H1 (cell line): Measurements from ENCODE around the gene LRP5. TPM values are rescaled to one million over a fixed set of nuclear protein-coding genes. Genes with fewer than 3 reads are reported as not detected.

ENCODE experiments used
- CTCF ChIA-PET: fragments of 300-600 bp; sonication (Branson Sonifier 250); formaldehyde crosslinking; loops from one replicate; lab custom pipeline; 2021; ENCODE audit not compliant: partially characterized antibody; lab: Charles Lee
- POLR2A ChIA-PET: fragments of 300-600 bp; sonication (Branson Sonifier 250); formaldehyde crosslinking; loops from one replicate; lab custom pipeline; 2021; ENCODE audit warnings: inconsistent platforms; ENCODE audit not compliant: partially characterized antibody; lab: Charles Lee
- DNase-seq, 2 experiments: peaks; one replicate each; pipeline versions ENCODE4 v3.0.0 to v3.0.0-alpha.2; 2010 to 2022; ENCODE audit warnings: low spot score in 2 of 2, low read depth in 1 of 2, mixed read lengths in 1 of 2
- FAIRE-seq: peaks from 2 replicates; lab custom pipeline; 2011; peaks lifted over from hg19 to GRCh38; lab: Jason Lieb, UNC
- H2AFZ ChIP-seq: 2 replicates; pipeline ENCODE4 v1.8.1; 2012; ENCODE audit warnings: low read length, inconsistent platforms
- H2AK5ac ChIP-seq: 2 replicates; pipeline ENCODE4 v1.6.1; 2013; ENCODE audit warnings: low read depth, low read length
- H2BK120ac ChIP-seq: replicated peaks from 2 replicates; pipeline ENCODE3; 2013; ENCODE audit warnings: low read depth, low read length, inconsistent platforms
- H2BK12ac ChIP-seq: 2 replicates; pipeline ENCODE4 v1.6.1; 2013; ENCODE audit warnings: low read depth, low read length
- H2BK15ac ChIP-seq: 2 replicates; pipeline ENCODE4 v1.6.1; 2013; ENCODE audit warnings: low read length
- H2BK20ac ChIP-seq: 2 replicates; pipeline ENCODE4 v1.6.1; 2013; ENCODE audit warnings: low read length
- H2BK5ac ChIP-seq: 2 replicates; pipeline ENCODE4 v1.6.1; 2013; ENCODE audit warnings: low read depth, low read length
- H3K14ac ChIP-seq: 2 replicates; pipeline ENCODE4 v1.6.1; 2013; ENCODE audit warnings: inconsistent platforms; ENCODE audit not compliant: insufficient read length
- H3K18ac ChIP-seq: 2 replicates; pipeline ENCODE4 v1.6.1; 2013; ENCODE audit warnings: low read length; ENCODE audit errors: extremely low read depth
- H3K23ac ChIP-seq: 2 replicates; pipeline ENCODE4 v1.6.1; 2013; ENCODE audit warnings: inconsistent platforms; ENCODE audit not compliant: insufficient read length
- H3K23me2 ChIP-seq: 2 replicates; pipeline ENCODE4 v1.6.1; 2013; ENCODE audit warnings: low read depth, low read length
- H3K27ac ChIP-seq: 2 replicates; pipeline ENCODE4 v1.6.1; 2011; ENCODE audit warnings: low read depth, low read length, inconsistent platforms
- H3K27me3 ChIP-seq, 4 experiments: replicated peaks in 1 of 4; 1 replicate in 1 of 4; 2 replicates in 3 of 4; pipeline versions ENCODE4 v1.6.1 to v1.8.1; 2011 to 2013; ENCODE audit warnings: low read length in 3 of 4, mild to moderate bottlenecking in 3 of 4, inconsistent platforms in 2 of 4, mixed read lengths in 2 of 4, moderate library complexity in 1 of 4; ENCODE audit not compliant: control insufficient read depth in 3 of 4, insufficient read depth in 3 of 4; ENCODE audit errors: extremely low read depth in 1 of 4
- H3K36me3 ChIP-seq, 4 experiments: 2 replicates each; pipeline versions ENCODE4 v1.6.1 to v1.8.1; 2011 to 2013; ENCODE audit warnings: mild to moderate bottlenecking in 4 of 4, low read length in 3 of 4, moderate library complexity in 2 of 4, control low read depth in 1 of 4, inconsistent platforms in 1 of 4; ENCODE audit not compliant: insufficient read depth in 4 of 4, control insufficient read depth in 2 of 4
- H3K4ac ChIP-seq: replicated peaks from 2 replicates; pipeline ENCODE3; 2013; ENCODE audit warnings: low read length, low read depth, mixed read lengths, inconsistent platforms; ENCODE audit not compliant: insufficient read length
- H3K4me1 ChIP-seq, 4 experiments: replicated peaks in 1 of 4; 1 replicate in 1 of 4; 2 replicates in 3 of 4; pipeline versions ENCODE4 v1.6.1 to v1.8.1; 2011 to 2013; ENCODE audit warnings: low read length in 3 of 4, inconsistent platforms in 2 of 4, mixed read lengths in 1 of 4; ENCODE audit not compliant: insufficient read depth in 4 of 4, control insufficient read depth in 3 of 4
- H3K4me2 ChIP-seq, 2 experiments: 2 replicates each; pipeline versions ENCODE4 v1.6.1 to v1.8.1; 2011 to 2013; ENCODE audit warnings: low read depth in 2 of 2, low read length in 2 of 2, control low read depth in 1 of 2, inconsistent platforms in 1 of 2, mild to moderate bottlenecking in 1 of 2; ENCODE audit not compliant: insufficient read depth in 1 of 2
- H3K4me3 ChIP-seq, 4 experiments: fragments of 200-600, 300-600 bp in 1 of 4; sonication (generic), shearing (Covaris generic), sonication (Bioruptor Twin) in 1 of 4; 2 replicates each; pipeline versions ENCODE4 v1.5.1 to v1.8.1; 2011 to 2016; ENCODE audit warnings: low read length in 4 of 4, low read depth in 3 of 4, control low read depth in 2 of 4, inconsistent platforms in 2 of 4, mild to moderate bottlenecking in 2 of 4, mixed read lengths in 1 of 4, moderate library complexity in 1 of 4; ENCODE audit not compliant: insufficient read depth in 2 of 4; ENCODE audit errors: extremely low read depth in 1 of 4
- H3K56ac ChIP-seq: replicated peaks from 2 replicates; pipeline ENCODE3; 2013; ENCODE audit warnings: low read depth, mild to moderate bottlenecking, mixed read lengths, low read length, inconsistent platforms; ENCODE audit not compliant: insufficient read length
- H3K79me1 ChIP-seq: 2 replicates; pipeline ENCODE4 v1.6.1; 2013; ENCODE audit warnings: low read depth, low read length, control low read depth
- H3K79me2 ChIP-seq, 2 experiments: 2 replicates each; pipeline versions ENCODE4 v1.6.1 to v1.8.1; 2012 to 2013; ENCODE audit warnings: low read length in 2 of 2, mild to moderate bottlenecking in 2 of 2, inconsistent platforms in 1 of 2; ENCODE audit not compliant: insufficient read depth in 2 of 2, control insufficient read depth in 1 of 2
- H3K9ac ChIP-seq, 4 experiments: replicated peaks in 1 of 4; 1 replicate in 1 of 4; 2 replicates in 3 of 4; pipeline versions ENCODE4 v1.6.1 to v1.8.1; 2011 to 2013; ENCODE audit warnings: low read depth in 3 of 4, low read length in 3 of 4, control low read depth in 2 of 4, mild to moderate bottlenecking in 2 of 4, moderate library complexity in 2 of 4, inconsistent platforms in 1 of 4; ENCODE audit errors: extremely low read depth in 1 of 4
- H3K9me3 ChIP-seq, 2 experiments: 2 replicates each; pipeline versions ENCODE4 v1.6.1 to v1.8.1; 2012 to 2013; ENCODE audit warnings: mild to moderate bottlenecking in 2 of 2, moderate library complexity in 2 of 2, control low read depth in 1 of 2, inconsistent platforms in 1 of 2, low read depth in 1 of 2, low read length in 1 of 2, mixed read lengths in 1 of 2; ENCODE audit not compliant: insufficient read depth in 2 of 2
- H4K20me1 ChIP-seq, 2 experiments: replicated peaks in 1 of 2; 2 replicates each; pipeline versions ENCODE3 to v1.8.1; 2011 to 2013; ENCODE audit warnings: inconsistent platforms in 2 of 2, low read length in 2 of 2, mild to moderate bottlenecking in 1 of 2; ENCODE audit not compliant: insufficient read depth in 2 of 2, control insufficient read depth in 1 of 2
- H4K5ac ChIP-seq: 2 replicates; pipeline ENCODE4 v1.6.1; 2013; ENCODE audit warnings: low read length, low read depth, mixed read lengths, inconsistent platforms; ENCODE audit not compliant: insufficient read length
- H4K8ac ChIP-seq: 2 replicates; pipeline ENCODE4 v1.8.0; 2013; ENCODE audit warnings: mild to moderate bottlenecking, moderate library complexity, low read length, inconsistent platforms; ENCODE audit not compliant: insufficient read depth; ENCODE audit errors: extremely low read depth
- H4K91ac ChIP-seq: replicated peaks from 2 replicates; pipeline ENCODE3; 2013; ENCODE audit warnings: low read length, mixed read lengths, inconsistent platforms; ENCODE audit not compliant: insufficient read length
- CBX8 ChIP-seq: fragments of 300-800, 300-1000 bp; sonication (generic); IDR thresholded peaks from 2 replicates; pipeline ENCODE4 v1.7.1; 2016; ENCODE audit warnings: low read depth, low read length, borderline replicate concordance
- FOSL1 ChIP-seq: IDR thresholded peaks from 2 replicates; pipeline ENCODE4 v1.6.1; 2011; ENCODE audit warnings: mild to moderate bottlenecking, low read depth, low read length, moderate library complexity; ENCODE audit not compliant: insufficient read depth
- KDM4A ChIP-seq: IDR thresholded peaks from one replicate; pipeline ENCODE4 v1.7.1; 2012; ENCODE audit warnings: low read depth, mild to moderate bottlenecking, moderate library complexity, low read length, inconsistent platforms; ENCODE audit not compliant: severe bottlenecking
- NANOG ChIP-seq: IDR thresholded peaks from 2 replicates; pipeline ENCODE4 v1.6.1; 2011; ENCODE audit warnings: low read length, low read depth, mild to moderate bottlenecking, inconsistent platforms; ENCODE audit not compliant: insufficient read depth, poor library complexity, severe bottlenecking
- POU5F1 ChIP-seq: IDR thresholded peaks from 2 replicates; pipeline ENCODE4 v1.6.1; 2011; ENCODE audit warnings: low read depth, mild to moderate bottlenecking, low read length, moderate library complexity
- SIN3A ChIP-seq, 2 experiments: IDR thresholded peaks in 1 of 2; conservative IDR thresholded peaks in 1 of 2; 2 replicates each; pipeline ENCODE4 v1.6.1; 2011 to 2012; ENCODE audit warnings: low read length in 2 of 2, improper control_type of control experiment in 1 of 2, low read depth in 1 of 2, mild to moderate bottlenecking in 1 of 2
- WGBS, 2 experiments: shearing (Covaris generic) in 1 of 2; methylation state at CpG; one replicate each; pipeline versions ENCODE4 v1.1.6 to v1.1.7; 2013 to 2015; ENCODE audit warnings: low lambda C conversion rate in 2 of 2, mixed read lengths in 2 of 2, inconsistent platforms in 1 of 2, low coverage in 1 of 2, missing lambda C conversion rate in 1 of 2; ENCODE audit not compliant: insufficient replicate concordance in 2 of 2, insufficient coverage in 1 of 2, insufficient read length in 1 of 2; ENCODE audit errors: extremely low coverage in 1 of 2, missing lambda C conversion rate in 1 of 2; 5-methylcytosine and 5-hydroxymethylcytosine counted together
- polyA plus RNA-seq, 7 experiments: library from polyadenylated mRNA; depleted of rRNA in 3 of 7; stranded (reverse) in 5 of 7; unstranded in 2 of 7; fragments of >200 nt in 5 of 7; fragments of 200-250 nt in 2 of 7; gene quantifications; 1 replicate in 5 of 7; 2 replicates in 1 of 7; 4 replicates in 1 of 7; pipeline versions ENCODE4 v1.2.1 to v1.2.3, GENCODE V29; 2011 to 2013; ENCODE audit warnings: missing spikeins in 2 of 7, mixed read lengths in 2 of 7
- total RNA-seq: library from RNA; stranded (reverse); fragmentation: NEBNext Ultra II Directional; extraction: Animal tissue kit (Norgen Biotek cat#: 25700); gene quantifications from 2 replicates; pipeline ENCODE4 v1.2.1, GENCODE V29; 2021
- TF ChIP-seq, protein P1 (sequence below): IDR thresholded peaks from 2 replicates; pipeline ENCODE4 v1.6.1; 2012; ENCODE audit warnings: inconsistent platforms
- TF ChIP-seq, protein P2 (sequence below): IDR thresholded peaks from 2 replicates; pipeline ENCODE4 v1.6.1; 2012; ENCODE audit warnings: low read length, inconsistent platforms

The LRP5 gene
- total and polyA plus RNA-seq, 2 of the 8 experiments (the other 6 are each of a cell fraction or from before 2014, with no cell fraction given): 19.0 to 38.9 TPM

DNA sequence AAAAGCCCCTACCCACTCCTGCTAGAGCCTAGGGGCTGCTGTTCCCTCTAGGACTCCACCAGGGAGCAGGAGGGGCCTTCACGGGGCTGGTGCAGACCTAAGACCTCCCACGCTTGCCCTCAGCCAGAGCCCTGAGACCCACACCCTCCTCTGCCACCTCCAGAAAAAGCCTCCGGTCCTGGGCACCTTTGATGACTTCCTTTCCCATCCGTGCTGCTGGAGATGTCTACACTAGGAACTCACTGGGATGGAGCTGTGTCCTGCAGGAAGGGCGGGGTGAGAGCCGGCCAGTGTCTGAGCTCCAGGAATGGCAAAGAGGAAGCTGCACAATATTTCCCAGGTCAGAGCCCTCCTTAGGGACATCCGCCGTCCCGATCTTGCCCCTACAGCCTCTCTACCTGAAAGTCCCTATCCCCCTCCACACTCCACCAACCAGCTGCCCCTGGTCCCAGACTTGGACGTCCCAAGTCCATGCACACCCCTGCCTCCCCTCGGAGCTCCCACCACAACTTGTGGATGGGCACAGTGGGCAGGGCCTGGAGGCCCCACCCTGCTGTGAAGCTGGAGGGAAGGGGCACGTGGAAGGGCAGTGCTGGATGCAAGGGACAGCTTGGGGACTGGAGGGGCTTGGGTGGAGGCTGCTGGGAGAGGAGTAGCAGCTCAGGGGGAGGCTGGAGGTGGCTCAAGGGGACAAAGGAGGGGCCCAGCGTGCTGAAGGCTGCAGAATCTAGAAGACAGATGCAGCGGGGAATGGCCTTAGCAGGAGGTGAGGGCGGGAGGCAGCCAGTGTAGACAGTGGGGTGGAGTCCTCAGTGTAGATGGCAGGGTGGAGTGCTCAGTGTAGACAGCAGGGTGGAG lies 13.5 kb upstream of the LRP5 start:
- Histone ChIP-seq H3K79me2 (no peaks in the 10 kb centered on the region), H3K4me2 (no peak overlapping the region), H2BK20ac (no peak overlapping the region), H3K4ac (no peak overlapping the region), H3K27ac (no peak overlapping the region), H2BK120ac (no peak overlapping the region), H2BK5ac (no peak overlapping the region), H3K79me1 (no peaks in the 10 kb centered on the region), H3K36me3 (no peaks in the 10 kb centered on the region), H2BK15ac (no peak overlapping the region), H3K4me1 (peaks cover 0 to 2% (median 0%) of the 10 kb centered on the region in 4 experiments; a peak in 2 of 7 replicates), H4K5ac (no peak overlapping the region), H3K9me3 (peaks cover under 1 to 4% of the 10 kb centered on the region in 2 experiments; a peak in 2 of 4 replicates), H3K27me3 (no peaks in the 10 kb centered on the region; a peak in 2 of 7 replicates), H4K20me1 (no peaks in the 10 kb centered on the region), H4K91ac (no peak overlapping the region), H2BK12ac (no peak overlapping the region), H4K8ac (no peak overlapping the region; the same call in 1 of the 2 replicates), H3K9ac (no peak overlapping the region), H2AFZ (no peak overlapping the region), H3K14ac (no peak overlapping the region), H3K23me2 (no peaks in the 10 kb centered on the region), H2AK5ac (no peak overlapping the region), H3K23ac (no peak overlapping the region), H3K18ac (no peak overlapping the region), H3K56ac (no peak overlapping the region), H3K4me3 (no peak overlapping the region)
- WGBS, 2 experiments: 82% methylated on average over 12 of the region's 15 CpGs; no CpG with 5 or more reads in 1 of the 2 experiments
- DNase-seq: no peak
- POLR2A ChIA-PET: interaction anchor here (0.8 to 2.5 kb wide), 9 partner anchors 12 to 90 kb away, joined by 3 to 11 read pairs (median 5); no protein-coding TSS in a partner anchor
- CTCF ChIA-PET: interaction anchor here (0.6 to 6.6 kb wide), 40 partner anchors 8 to 688 kb away, joined by 3 to 141 read pairs (median 6); partner anchors contain the start of gene C11orf24
- FAIRE-seq: no peak
- TF ChIP-seq, protein P1, sequence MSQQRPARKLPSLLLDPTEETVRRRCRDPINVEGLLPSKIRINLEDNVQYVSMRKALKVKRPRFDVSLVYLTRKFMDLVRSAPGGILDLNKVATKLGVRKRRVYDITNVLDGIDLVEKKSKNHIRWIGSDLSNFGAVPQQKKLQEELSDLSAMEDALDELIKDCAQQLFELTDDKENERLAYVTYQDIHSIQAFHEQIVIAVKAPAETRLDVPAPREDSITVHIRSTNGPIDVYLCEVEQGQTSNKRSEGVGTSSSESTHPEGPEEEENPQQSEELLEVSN: no peak
- TF ChIP-seq KDM4A: no peak
- no peak for TF ChIP-seq FOSL1
- TF ChIP-seq, protein P2, sequence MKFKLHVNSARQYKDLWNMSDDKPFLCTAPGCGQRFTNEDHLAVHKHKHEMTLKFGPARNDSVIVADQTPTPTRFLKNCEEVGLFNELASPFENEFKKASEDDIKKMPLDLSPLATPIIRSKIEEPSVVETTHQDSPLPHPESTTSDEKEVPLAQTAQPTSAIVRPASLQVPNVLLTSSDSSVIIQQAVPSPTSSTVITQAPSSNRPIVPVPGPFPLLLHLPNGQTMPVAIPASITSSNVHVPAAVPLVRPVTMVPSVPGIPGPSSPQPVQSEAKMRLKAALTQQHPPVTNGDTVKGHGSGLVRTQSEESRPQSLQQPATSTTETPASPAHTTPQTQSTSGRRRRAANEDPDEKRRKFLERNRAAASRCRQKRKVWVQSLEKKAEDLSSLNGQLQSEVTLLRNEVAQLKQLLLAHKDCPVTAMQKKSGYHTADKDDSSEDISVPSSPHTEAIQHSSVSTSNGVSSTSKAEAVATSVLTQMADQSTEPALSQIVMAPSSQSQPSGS: no peak
- no peak for TF ChIP-seq SIN3A (conservative IDR thresholded peaks at IDR 0.05 in 1 of 2, IDR thresholded peaks at IDR 0.05 in 1 of 2; ENCODE audit: low read depth in 1 of 2, low read length in 2 of 2)
- no peak for TF ChIP-seq POU5F1
- TF ChIP-seq NANOG: no peak
- TF ChIP-seq CBX8: no peak
